Heart left ventricle (tissue), 16 donors: ENCODE results near the gene MAP4K4. TPM values are rescaled to one million over a fixed set of nuclear protein-coding genes. Genes with fewer than 3 reads are reported as not detected.

Experiments used
- ATAC-seq, 4 donors: fragments of 200-7000 bp; cut with Tn5 transposase; one replicate each; pipeline ENCODE4 v1.9.1; 2020 to 2022; ENCODE audit warnings: moderate library complexity in 4 of 4, mild to moderate bottlenecking in 3 of 4, moderate number of reproducible peaks in 1 of 4
- DNase-seq, 5 donors: peaks; one replicate each; pipeline ENCODE4 v3.0.0-alpha.2; 2020
- H3K27ac ChIP-seq, 12 donors: fragments of 200-600 bp; sonication (generic) in 4 of 12; one replicate each; pipeline versions ENCODE4 v1.5.0 to v1.8.0; 2016 to 2022; ENCODE audit warnings: mild to moderate bottlenecking in 2 of 12
- H3K27me3 ChIP-seq, 9 donors: fragments of 200-600 bp; sonication (generic) in 2 of 9; one replicate each; pipeline versions ENCODE4 v1.5.1 to v1.8.0; 2016 to 2022; ENCODE audit warnings: mild to moderate bottlenecking in 3 of 9
- H3K36me3 ChIP-seq, 9 donors: fragments of 200-600 bp; sonication (generic) in 2 of 9; one replicate each; pipeline versions ENCODE4 v1.5.0 to v1.8.0; 2018 to 2022; ENCODE audit warnings: mild to moderate bottlenecking in 2 of 9
- H3K4me1 ChIP-seq, 12 donors: fragments of 200-600 bp; sonication (generic) in 4 of 12; one replicate each; pipeline versions ENCODE4 v1.5.0 to v1.8.0; 2016 to 2022; ENCODE audit warnings: mild to moderate bottlenecking in 3 of 12
- H3K4me3 ChIP-seq, 12 donors: fragments of 200-600 bp; sonication (generic) in 4 of 12; one replicate each; pipeline versions ENCODE4 v1.5.0 to v1.8.0; 2017 to 2022; ENCODE audit warnings: mild to moderate bottlenecking in 9 of 12, moderate library complexity in 4 of 12
- H3K9me3 ChIP-seq, 12 donors: fragments of 200-600 bp; sonication (generic) in 4 of 12; one replicate each; pipeline versions ENCODE4 v1.5.0 to v1.8.0; 2016 to 2022; ENCODE audit warnings: mild to moderate bottlenecking in 1 of 12
- POLR2A ChIP-seq, 2 donors: fragments of 450-650 bp; IDR thresholded peaks; one replicate each; pipeline ENCODE4 v1.6.1; 2017; ENCODE audit warnings: antibody characterized with exemption in 2 of 2, mild to moderate bottlenecking in 2 of 2, moderate library complexity in 2 of 2
- WGBS, 4 donors: extraction: QIAGEN DNeasy Blood & Tissue Kit in 2 of 4; methylation state at CpG; one replicate each; pipeline versions ENCODE4 v1.1.5 to v1.1.7; 2013 to 2018; 5-methylcytosine and 5-hydroxymethylcytosine counted together
- intact Hi-C, 10 donors: fragments of 100-400 bp; cut with DNase I; formaldehyde crosslinking; loops; one replicate each; pipeline versions ENCODE4 v1.11.1 to v1.14.2; 2022
- polyA plus RNA-seq, 2 donors: library from polyadenylated mRNA; stranded (reverse); fragments of 200-250 nt; gene quantifications; one replicate each; pipeline ENCODE4 v1.2.3, GENCODE V29; 2013
- total RNA-seq, 9 donors: library from RNA; depleted of rRNA in 2 of 9; stranded (reverse); fragments of >200 nt in 2 of 9; fragmentation: NEBNext Ultra II Directional in 3 of 9; extraction: Animal tissue kit (Norgen Biotek cat#: 25700) in 3 of 9; gene quantifications; one replicate each; pipeline versions ENCODE4 v1.1.0 to v1.2.4, GENCODE V29; 2016 to 2023
- TF ChIP-seq, protein P1 (sequence below), 12 donors: fragments of 200-600 bp; sonication (generic) in 4 of 12; IDR thresholded peaks; one replicate each; pipeline versions ENCODE4 v1.5.0 to v1.8.0; 2018 to 2022; ENCODE audit warnings: antibody characterized with exemption in 12 of 12, mild to moderate bottlenecking in 5 of 12
- donor health status: ischemic (EF 13 %, LVEDD 7.1; RV severe dilation, severe dysfunction).
- donor health status: healthy with polysubstance abuse.
- donor health status: DM: no; HTN: yes; CAD: no.
- donor health status: DM: no; HTN: no; CAD: no.
- donor health status: ischemic (EF 25% LVEDD 6.9; RV normal size, moderate dysfunction).
- donor health status: ischemic (EF 25% LVEDD 5.7; RV mildly dilated, moderate dysfunction).
- donor health status: healthy.
- donor health status: DM: yes; HTN: yes; CAD: no.
- donor health status: ischemic (EF 35%, LVEDD 5.7; RV mildly dilated, moderate dysfunction).
- donor health status: nonischemic (EF 11% LVEDD 7.7; RV severe dilation, severe dysfunction).
- donor health status: DM: yes; HTN: yes; CAD: no.
- donor health status: PGD.
- donor health status: ischemic (EF 29% LVEDD 5.4; RV normal size, mild dysfunction).
- donor health status: nonischemic (EF 23%, LVEDD 6.1; RV moderate dilation, normal function).

Gene MAP4K4
- total and polyA plus RNA-seq, 11 donors, result 52.7 to 192 (median 114) TPM

DNA sequence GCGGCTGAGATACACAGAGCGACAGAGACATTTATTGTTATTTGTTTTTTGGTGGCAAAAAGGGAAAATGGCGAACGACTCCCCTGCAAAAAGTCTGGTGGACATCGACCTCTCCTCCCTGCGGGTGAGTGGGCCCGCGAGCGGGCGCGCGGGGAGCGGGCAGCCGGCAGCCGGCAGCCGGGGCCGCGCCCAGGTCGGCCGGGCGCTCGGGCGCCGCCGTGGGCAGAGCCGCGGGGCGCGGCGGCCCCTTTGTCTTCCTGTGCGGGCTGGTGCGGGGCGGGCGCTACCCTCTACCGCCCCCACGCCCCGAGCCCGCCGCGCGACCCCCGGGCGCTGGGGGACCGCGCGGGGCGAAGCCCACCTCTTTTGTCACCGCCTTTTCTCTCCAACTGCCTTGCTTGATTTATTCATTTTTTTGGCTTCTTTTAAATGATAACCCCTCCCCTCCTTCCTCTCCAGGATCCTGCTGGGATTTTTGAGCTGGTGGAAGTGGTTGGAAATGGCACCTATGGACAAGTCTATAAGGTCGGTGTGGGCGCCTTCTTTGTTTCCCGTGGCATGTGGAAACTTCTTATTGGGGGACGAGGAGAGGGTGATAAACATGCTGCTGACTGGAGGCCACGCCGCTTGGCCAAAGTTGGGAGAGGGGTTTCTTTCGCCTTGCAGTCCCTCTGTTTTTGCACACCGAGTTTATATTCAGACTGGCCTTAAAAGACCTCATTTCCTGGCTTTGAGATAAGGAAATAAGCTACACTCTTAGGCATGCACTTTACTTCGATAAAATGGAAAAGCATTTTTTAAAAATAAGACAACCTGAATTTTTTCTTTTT is 722 bp downstream of the MAP4K4 start:
- WGBS, 4 donors, result 1% methylated on average over 43 to 57 of the region's 57 CpGs
- TF ChIP-seq, protein P1, sequence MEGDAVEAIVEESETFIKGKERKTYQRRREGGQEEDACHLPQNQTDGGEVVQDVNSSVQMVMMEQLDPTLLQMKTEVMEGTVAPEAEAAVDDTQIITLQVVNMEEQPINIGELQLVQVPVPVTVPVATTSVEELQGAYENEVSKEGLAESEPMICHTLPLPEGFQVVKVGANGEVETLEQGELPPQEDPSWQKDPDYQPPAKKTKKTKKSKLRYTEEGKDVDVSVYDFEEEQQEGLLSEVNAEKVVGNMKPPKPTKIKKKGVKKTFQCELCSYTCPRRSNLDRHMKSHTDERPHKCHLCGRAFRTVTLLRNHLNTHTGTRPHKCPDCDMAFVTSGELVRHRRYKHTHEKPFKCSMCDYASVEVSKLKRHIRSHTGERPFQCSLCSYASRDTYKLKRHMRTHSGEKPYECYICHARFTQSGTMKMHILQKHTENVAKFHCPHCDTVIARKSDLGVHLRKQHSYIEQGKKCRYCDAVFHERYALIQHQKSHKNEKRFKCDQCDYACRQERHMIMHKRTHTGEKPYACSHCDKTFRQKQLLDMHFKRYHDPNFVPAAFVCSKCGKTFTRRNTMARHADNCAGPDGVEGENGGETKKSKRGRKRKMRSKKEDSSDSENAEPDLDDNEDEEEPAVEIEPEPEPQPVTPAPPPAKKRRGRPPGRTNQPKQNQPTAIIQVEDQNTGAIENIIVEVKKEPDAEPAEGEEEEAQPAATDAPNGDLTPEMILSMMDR (IDR thresholded peaks at IDR 0.05), result no peak
- no peak for TF ChIP-seq POLR2A (IDR thresholded peaks at IDR 0.05)
- H3K36me3 ChIP-seq, result peaks cover 0 to 7% (median 0%) of the 10 kb centered on the region in 9 donors
- no peaks in the 10 kb centered on the region for H3K27me3 ChIP-seq
- peaks cover 0 to 50% (median 31%) of the 10 kb centered on the region in 12 donors for H3K4me1 ChIP-seq
- intact Hi-C loops, result loop anchor here (2.0 to 10.0 kb wide), 15 partner anchors 44 to 283 kb away; partner anchors contain the start of gene RFX8 (in 1 of the 10)
- DNase-seq (peak in 3 of 5 donors; percentile 21 to 66 (median 25)), ATAC-seq (peak in 2 of 4 donors; percentile 7 to 10)
- H3K4me3 ChIP-seq, result peak overlapping the region; percentile 52 to 88 (median 70)
- peak overlapping the region; percentile 35 to 94 (median 82) for H3K27ac ChIP-seq
- H3K9me3 ChIP-seq, result peaks cover 0 to 10% (median 0%) of the 10 kb centered on the region in 12 donors

DNA sequence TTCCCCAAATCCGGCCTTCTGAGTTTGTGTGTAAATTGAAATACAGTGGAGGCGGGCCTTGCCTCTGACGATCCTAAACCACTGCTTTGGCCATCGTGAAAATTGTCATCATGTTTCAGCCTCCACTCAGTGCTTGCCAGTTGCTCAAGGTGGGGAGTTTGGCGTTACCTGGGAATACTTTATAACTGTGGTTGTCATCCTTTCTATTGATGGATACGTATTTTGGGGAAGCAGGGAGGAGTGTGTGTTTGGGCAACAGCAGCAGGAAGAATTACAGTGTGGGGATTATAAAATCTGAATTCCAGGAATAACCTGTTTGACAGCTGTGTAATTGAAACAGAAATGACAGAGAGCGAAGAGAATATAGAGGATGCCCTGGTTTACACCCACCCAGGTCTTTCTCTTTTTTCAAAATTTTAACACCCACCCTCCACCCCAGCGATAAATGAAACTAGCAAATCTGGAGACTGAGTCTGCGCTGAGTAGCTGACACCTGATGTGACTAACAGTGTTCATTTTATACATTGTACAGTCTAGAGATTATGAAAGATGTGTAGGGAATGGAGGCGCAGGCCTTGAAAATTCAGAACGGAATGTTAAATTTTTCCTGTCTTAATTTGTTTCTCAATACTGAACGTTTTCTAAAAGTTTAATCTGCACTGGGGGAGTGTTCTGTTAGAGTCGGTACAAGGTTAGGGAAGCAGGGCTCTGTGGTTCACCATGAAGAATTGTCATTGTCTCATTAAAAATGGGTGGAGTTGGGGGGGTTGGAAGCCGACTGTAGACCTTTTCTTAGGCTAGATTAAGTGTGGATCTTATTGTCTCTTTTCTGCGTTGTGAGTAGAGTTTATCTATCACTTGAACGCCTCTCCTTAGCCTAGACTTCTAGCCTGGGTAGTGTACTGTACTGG is 1.6 kb downstream of the MAP4K4 start:
- intact Hi-C loops, result loop anchor here (1.0 to 10.0 kb wide), 16 partner anchors 43 to 284 kb away; partner anchors contain the start of gene RFX8 (in 1 of the 10)
- no peak for DNase-seq

GRCh38 chr2:101699755-101700461 is 2.4 kb downstream of the MAP4K4 start:
- peak overlapping the region in 11 of 12 donors; percentile 7 to 94 (median 82) for H3K27ac ChIP-seq
- DNase-seq (no peak), ATAC-seq (no peak)
- TF ChIP-seq, protein P1 (IDR thresholded peaks at IDR 0.05), result no peak
- TF ChIP-seq POLR2A (IDR thresholded peaks at IDR 0.05), result no peak
- H3K4me3 ChIP-seq, result peak overlapping the region in 11 of 12 donors; percentile 62 to 88 (median 70)
- intact Hi-C loops, result loop anchor here (1.0 to 10.0 kb wide), 20 partner anchors 37 to 285 kb away; partner anchors contain the start of gene RFX8 (in 1 of the 10)
- WGBS, 4 donors, result 9 to 13% (median 10%) methylated on average over 13 of the region's 13 CpGs
- H3K9me3 ChIP-seq, result no peaks in the 10 kb centered on the region
- H3K27me3 ChIP-seq, result no peaks in the 10 kb centered on the region
- peaks cover 0 to 67% (median 42%) of the 10 kb centered on the region in 12 donors for H3K4me1 ChIP-seq
- peaks cover 0 to 7% (median 0%) of the 10 kb centered on the region in 9 donors for H3K36me3 ChIP-seq

More for the DNA sequence above, 1.6 kb downstream of the MAP4K4 start:
- H3K27ac ChIP-seq, result peak overlapping the region; percentile 35 to 94 (median 82)
- 5 to 7% (median 6%) methylated on average over 16 of the region's 16 CpGs for WGBS, 4 donors
- peaks cover 0 to 7% (median 0%) of the 10 kb centered on the region in 9 donors for H3K36me3 ChIP-seq
- no peaks in the 10 kb centered on the region for H3K27me3 ChIP-seq
- no peak for TF ChIP-seq POLR2A (IDR thresholded peaks at IDR 0.05)
- TF ChIP-seq, protein P1 (IDR thresholded peaks at IDR 0.05), result no peak
- H3K4me3 ChIP-seq, result peak overlapping the region; percentile 52 to 88 (median 70)
- H3K9me3 ChIP-seq, result peaks cover 0 to 6% (median 0%) of the 10 kb centered on the region in 12 donors
- H3K4me1 ChIP-seq, result peaks cover 0 to 59% (median 37%) of the 10 kb centered on the region in 12 donors
- ATAC-seq, result peak in 1 of 4 donors; percentile 4
